Ishikawa (cell line): ENCODE data around the gene NAV3.

Experiments
- CEBPB ChIP-seq: IDR thresholded peaks from 2 replicates; pipeline ENCODE4 v1.6.1; 2012
- EP300 ChIP-seq: IDR thresholded peaks from 2 replicates; pipeline ENCODE4 v1.6.1; 2012; ENCODE audit warnings: borderline replicate concordance
- RAD21 ChIP-seq: IDR thresholded peaks from 2 replicates; pipeline ENCODE4 v1.6.1; 2012; ENCODE audit warnings: low read depth
- YY1 ChIP-seq: IDR thresholded peaks from 2 replicates; pipeline ENCODE4 v1.6.1; 2012; ENCODE audit warnings: low read depth
- TF ChIP-seq, protein P1 (sequence below): IDR thresholded peaks from 2 replicates; pipeline ENCODE4 v1.6.1; 2012; ENCODE audit warnings: low read depth, mild to moderate bottlenecking

GRCh38 chr12:78050790-78051189, 220.1 kb downstream of the NAV3 start:
- TF ChIP-seq CEBPB (no peak), YY1 (no peak), EP300 (no peak), RAD21 (no peak)
- TF ChIP-seq, protein P1, sequence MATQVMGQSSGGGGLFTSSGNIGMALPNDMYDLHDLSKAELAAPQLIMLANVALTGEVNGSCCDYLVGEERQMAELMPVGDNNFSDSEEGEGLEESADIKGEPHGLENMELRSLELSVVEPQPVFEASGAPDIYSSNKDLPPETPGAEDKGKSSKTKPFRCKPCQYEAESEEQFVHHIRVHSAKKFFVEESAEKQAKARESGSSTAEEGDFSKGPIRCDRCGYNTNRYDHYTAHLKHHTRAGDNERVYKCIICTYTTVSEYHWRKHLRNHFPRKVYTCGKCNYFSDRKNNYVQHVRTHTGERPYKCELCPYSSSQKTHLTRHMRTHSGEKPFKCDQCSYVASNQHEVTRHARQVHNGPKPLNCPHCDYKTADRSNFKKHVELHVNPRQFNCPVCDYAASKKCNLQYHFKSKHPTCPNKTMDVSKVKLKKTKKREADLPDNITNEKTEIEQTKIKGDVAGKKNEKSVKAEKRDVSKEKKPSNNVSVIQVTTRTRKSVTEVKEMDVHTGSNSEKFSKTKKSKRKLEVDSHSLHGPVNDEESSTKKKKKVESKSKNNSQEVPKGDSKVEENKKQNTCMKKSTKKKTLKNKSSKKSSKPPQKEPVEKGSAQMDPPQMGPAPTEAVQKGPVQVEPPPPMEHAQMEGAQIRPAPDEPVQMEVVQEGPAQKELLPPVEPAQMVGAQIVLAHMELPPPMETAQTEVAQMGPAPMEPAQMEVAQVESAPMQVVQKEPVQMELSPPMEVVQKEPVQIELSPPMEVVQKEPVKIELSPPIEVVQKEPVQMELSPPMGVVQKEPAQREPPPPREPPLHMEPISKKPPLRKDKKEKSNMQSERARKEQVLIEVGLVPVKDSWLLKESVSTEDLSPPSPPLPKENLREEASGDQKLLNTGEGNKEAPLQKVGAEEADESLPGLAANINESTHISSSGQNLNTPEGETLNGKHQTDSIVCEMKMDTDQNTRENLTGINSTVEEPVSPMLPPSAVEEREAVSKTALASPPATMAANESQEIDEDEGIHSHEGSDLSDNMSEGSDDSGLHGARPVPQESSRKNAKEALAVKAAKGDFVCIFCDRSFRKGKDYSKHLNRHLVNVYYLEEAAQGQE, result no peak
